Uterus (tissue), 2 donors: ENCODE results near the gene LRRC3C.

Source experiments
- POLR2A ChIP-seq, 2 donors: fragments of 450-650 bp; IDR thresholded peaks; one replicate each; pipeline ENCODE4 v1.6.1; 2016; ENCODE audit warnings: antibody characterized with exemption in 2 of 2, mild to moderate bottlenecking in 1 of 2, moderate library complexity in 1 of 2
- TF ChIP-seq, protein P1 (sequence below), 4 experiments: fragments of 200-600 bp in 2 of 4; fragments of 450-650 bp in 2 of 4; sonication (generic) in 2 of 4; IDR thresholded peaks; one replicate each; pipeline ENCODE4 v1.5.1; 2016 to 2019; ENCODE audit warnings: antibody characterized with exemption in 4 of 4, mild to moderate bottlenecking in 2 of 4, moderate library complexity in 1 of 4

DNA sequence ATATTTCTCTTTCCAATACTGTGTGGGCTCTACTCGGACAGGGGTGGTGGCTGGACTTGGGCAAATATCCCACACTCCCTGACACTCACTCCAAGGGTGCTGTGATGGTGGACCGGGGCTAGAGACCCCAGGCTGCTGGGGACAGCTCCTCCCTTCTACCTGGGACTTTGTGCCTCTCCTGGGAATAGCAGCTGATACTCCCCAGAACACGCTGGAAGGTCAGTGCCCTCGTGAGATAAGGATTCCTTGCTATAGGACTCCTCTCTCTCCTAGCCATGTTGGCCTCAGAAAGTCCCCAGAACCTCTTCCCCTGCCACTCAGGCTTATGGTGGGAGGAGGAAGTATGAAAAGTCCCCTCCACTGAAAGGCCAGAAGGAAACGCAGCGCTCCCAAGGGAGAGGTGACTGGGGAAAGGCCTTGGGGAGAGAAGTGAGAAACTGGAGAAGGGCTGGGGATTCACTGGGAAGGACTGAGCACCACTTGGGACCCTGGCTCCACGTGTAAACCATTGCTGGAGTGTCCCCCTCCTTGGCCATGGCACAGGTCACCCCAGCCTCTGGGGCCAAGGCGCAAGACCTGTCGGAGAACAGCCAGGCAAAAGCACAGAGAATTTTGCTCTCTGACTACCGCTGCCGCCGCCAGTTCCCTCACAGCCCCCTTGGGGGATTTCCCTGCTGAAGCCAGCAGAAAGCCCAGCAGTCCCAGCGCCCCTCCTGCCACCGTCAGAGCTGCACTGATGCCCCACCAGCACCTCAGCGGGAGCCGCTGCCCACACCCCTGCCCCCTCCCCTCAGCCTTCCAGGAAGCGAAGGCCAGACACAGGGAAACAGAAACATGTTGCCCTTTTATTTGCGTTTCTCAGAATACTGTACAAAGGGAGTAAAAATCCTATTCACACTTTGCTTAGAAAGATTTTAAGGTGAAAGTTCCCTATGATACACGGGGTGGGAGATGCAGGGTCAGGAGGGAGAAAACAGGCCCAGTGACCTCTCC lies 7.0 kb upstream of the LRRC3C start:
- TF ChIP-seq, protein P1, sequence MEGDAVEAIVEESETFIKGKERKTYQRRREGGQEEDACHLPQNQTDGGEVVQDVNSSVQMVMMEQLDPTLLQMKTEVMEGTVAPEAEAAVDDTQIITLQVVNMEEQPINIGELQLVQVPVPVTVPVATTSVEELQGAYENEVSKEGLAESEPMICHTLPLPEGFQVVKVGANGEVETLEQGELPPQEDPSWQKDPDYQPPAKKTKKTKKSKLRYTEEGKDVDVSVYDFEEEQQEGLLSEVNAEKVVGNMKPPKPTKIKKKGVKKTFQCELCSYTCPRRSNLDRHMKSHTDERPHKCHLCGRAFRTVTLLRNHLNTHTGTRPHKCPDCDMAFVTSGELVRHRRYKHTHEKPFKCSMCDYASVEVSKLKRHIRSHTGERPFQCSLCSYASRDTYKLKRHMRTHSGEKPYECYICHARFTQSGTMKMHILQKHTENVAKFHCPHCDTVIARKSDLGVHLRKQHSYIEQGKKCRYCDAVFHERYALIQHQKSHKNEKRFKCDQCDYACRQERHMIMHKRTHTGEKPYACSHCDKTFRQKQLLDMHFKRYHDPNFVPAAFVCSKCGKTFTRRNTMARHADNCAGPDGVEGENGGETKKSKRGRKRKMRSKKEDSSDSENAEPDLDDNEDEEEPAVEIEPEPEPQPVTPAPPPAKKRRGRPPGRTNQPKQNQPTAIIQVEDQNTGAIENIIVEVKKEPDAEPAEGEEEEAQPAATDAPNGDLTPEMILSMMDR (IDR thresholded peaks at IDR 0.05) = no peak
- TF ChIP-seq POLR2A (IDR thresholded peaks at IDR 0.05) = no peak
